ENCODE data around the gene ATP1A1. TPM values are rescaled to one million over a fixed set of nuclear protein-coding genes. Genes with fewer than 3 reads are reported as not detected.

The ATP1A1 gene
- total and polyA plus RNA-seq, 9 of the 15 experiments (the other 6 are each of a cell fraction or from before 2014, with no cell fraction given), result 99.3 to 513 (median 234) TPM

DNA sequence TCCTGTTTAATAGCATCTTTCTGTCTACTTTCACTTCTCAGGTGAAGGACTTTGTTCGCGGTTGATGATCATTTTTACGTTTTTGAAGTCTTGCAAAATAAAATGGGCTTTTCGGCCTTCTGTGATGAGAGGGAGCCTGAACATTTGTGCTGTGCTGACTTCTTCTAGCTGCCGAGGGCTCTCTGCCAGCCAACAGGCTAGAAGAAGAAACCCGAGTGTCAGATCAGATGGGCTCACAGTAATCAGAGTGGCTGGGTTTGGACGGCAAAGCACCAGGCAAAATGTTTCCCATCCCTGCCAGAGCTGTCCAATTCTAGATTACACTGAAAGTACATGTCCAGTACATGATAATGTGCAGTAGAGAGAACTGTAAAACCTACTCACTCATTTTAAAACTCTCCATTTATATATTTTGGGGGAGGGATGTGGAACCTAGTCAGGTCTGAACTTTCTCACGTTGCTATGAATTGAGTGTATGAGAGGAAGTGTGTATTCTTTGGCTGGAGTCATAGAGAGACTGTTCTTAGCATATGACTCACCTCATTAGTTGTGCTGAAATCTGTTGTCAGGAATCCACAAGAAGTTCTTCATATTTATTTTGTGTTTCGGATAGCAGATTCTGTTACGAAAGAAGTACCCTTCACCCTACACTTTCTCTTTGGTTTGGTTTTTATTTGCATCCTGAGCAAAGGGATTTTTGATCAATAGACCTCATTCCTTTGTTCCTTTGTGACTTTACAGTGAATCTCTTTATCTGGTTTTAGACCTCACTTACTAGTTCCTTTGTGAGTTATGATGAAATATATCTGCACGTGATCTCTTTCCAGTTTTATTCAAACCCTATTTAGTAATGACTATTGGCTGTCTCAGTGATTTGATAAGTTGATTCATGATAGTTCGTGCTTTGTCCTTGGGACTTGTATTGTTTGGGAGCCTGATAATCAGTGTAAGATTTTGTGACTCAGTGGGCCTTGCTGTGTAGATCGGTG lies 4.8 kb downstream of the ATP1A1 start:
- Histone ChIP-seq H3K27me3 (ENCODE audit: control insufficient read depth in 2 of 2, insufficient read depth in 2 of 2, low read length in 2 of 2) (no peaks in the 10 kb centered on the region), H3K36me3 (ENCODE audit: control insufficient read depth, insufficient read depth, low read length) (peaks cover 31% of the 10 kb centered on the region), H3K4me1 (replicated peaks in 1 of 2; ENCODE audit: control insufficient read depth in 2 of 2, insufficient read depth in 2 of 2, low read length in 2 of 2) (peaks cover 17 to 80% of the 10 kb centered on the region in 2 experiments), H2AFZ (ENCODE audit: low read depth, low read length) (no peak overlapping the region), H3K79me2 (ENCODE audit: control insufficient read depth, insufficient read depth, low read length) (peaks cover 96% of the 10 kb centered on the region), H3K4me3 (no peak overlapping the region), H3K9me1 (ENCODE audit: control insufficient read depth, insufficient read depth, low read length) (peaks cover 6% of the 10 kb centered on the region), H3K9ac (ENCODE audit: insufficient read depth in 1 of 2, low read depth in 2 of 2, low read length in 2 of 2) (peak overlapping the region; percentile 14 to 68; a peak in 3 of 4 replicates), H4K20me1 (replicated peaks; ENCODE audit: control insufficient read depth, insufficient read depth, low read length) (peaks cover 74% of the 10 kb centered on the region), H3K4me2 (ENCODE audit: insufficient read depth, low read length) (peak overlapping the region; percentile 65), H3K27ac (ENCODE audit: extremely low read depth, low read depth, low read length) (peak overlapping the region; percentile 43; the same call in 2 of the 3 replicates), H3K9me3 (replicated peaks; ENCODE audit: control insufficient read depth, insufficient read depth, low read depth, low read length) (no peaks in the 10 kb centered on the region)
- no peak for ATAC-seq
- POLR2A ChIA-PET, result interaction anchor here (0.6 to 4.5 kb wide), 4 partner anchors 10 to 108 kb away, joined by 3 to 26 read pairs (median 14); no protein-coding TSS in a partner anchor
- in situ Hi-C loops (cut with MboI) (no loop called here), intact Hi-C loops (cut with micrococcal nuclease) (no loop called here)
- WGBS (ENCODE audit: insufficient coverage, low coverage, missing lambda C conversion rate), result 34% methylated on average over 13 of the region's 13 CpGs
- FAIRE-seq, result peak; percentile 19
- CTCF ChIA-PET (ENCODE audit: low intra/inter-chr PET ratio), result no interaction called here
- BruUV-seq (replicated peaks), result no TSS peak
- peak in 1 of 4 experiments; percentile 50 for DNase-seq (ENCODE audit: extremely low read depth in 1 of 4, low spot score in 3 of 4)
- TF ChIP-seq RUNX1 (IDR thresholded peaks at IDR 0.05; ENCODE audit: low read depth) (no peak), NKRF (IDR thresholded peaks at IDR 0.05; ENCODE audit: borderline replicate concordance) (no peak), SMARCA4 (IDR thresholded peaks at IDR 0.05) (peak; percentile 72), ZNF436 (CRISPR knock-in tag; IDR thresholded peaks at IDR 0.05) (no peak), SMAD4 (CRISPR knock-in tag; conservative IDR thresholded peaks at IDR 0.05) (no peak), VEZF1 (CRISPR knock-in tag; IDR thresholded peaks at IDR 0.05) (peak; percentile 25), CEBPB (tag; IDR thresholded peaks at IDR 0.05) (peak; percentile 77), ARNT (IDR thresholded peaks at IDR 0.05) (0 out of 4 replicates have a peak, but pooled peaks of 1 of the 2 experiments have one; percentile 58), MEF2A (IDR thresholded peaks at IDR 0.05; ENCODE audit: control insufficient read depth, low read depth, low read length) (peak; percentile 21; the same call in 1 of the 2 replicates), ZNF175 (CRISPR knock-in tag; IDR thresholded peaks at IDR 0.05; ENCODE audit: low read depth) (0 out of 2 replicates have a peak, but pooled peaks have one; percentile 57), CBX8 (IDR thresholded peaks at IDR 0.05; ENCODE audit: borderline replicate concordance, extremely low read depth, low read depth, low read length, poor library complexity, severe bottlenecking) (no peak), CEBPG (CRISPR knock-in tag; IDR thresholded peaks at IDR 0.05) (no peak; the same call in 1 of the 2 replicates), CEBPG (tag; conservative IDR thresholded peaks at IDR 0.05 in 1 of 2, IDR thresholded peaks at IDR 0.05 in 1 of 2) (peak; percentile 75 to 85), ZNF23 (CRISPR knock-in tag; IDR thresholded peaks at IDR 0.05) (no peak), CTBP1 (IDR thresholded peaks at IDR 0.05; ENCODE audit: borderline replicate concordance) (no peak)
- TF ChIP-seq, protein P1, sequence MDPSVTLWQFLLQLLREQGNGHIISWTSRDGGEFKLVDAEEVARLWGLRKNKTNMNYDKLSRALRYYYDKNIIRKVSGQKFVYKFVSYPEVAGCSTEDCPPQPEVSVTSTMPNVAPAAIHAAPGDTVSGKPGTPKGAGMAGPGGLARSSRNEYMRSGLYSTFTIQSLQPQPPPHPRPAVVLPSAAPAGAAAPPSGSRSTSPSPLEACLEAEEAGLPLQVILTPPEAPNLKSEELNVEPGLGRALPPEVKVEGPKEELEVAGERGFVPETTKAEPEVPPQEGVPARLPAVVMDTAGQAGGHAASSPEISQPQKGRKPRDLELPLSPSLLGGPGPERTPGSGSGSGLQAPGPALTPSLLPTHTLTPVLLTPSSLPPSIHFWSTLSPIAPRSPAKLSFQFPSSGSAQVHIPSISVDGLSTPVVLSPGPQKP (CRISPR knock-in tag; IDR thresholded peaks at IDR 0.05), result no peak
